Left cardiac atrium (tissue), 4 donors: ENCODE results near the gene BRPF3. TPM values are rescaled to one million over a fixed set of nuclear protein-coding genes. Genes with fewer than 3 reads are reported as not detected.
A peak's percentile ranks its signal among the peaks of the same experiment; 100 is the strongest.

Source experiments
- ATAC-seq, 2 donors: fragments of 200-7000 bp; cut with Tn5 transposase; one replicate each; pipeline ENCODE4 v1.9.1; 2020; ENCODE audit warnings: mild to moderate bottlenecking in 2 of 2, moderate library complexity in 2 of 2
- DNase-seq: peaks from one replicate; pipeline ENCODE4 v3.0.0-alpha.2; 2020
- intact Hi-C, 2 donors: fragments of 100-400 bp; cut with DNase I; formaldehyde crosslinking; loops; one replicate each; pipeline versions ENCODE4 v1.14.1 to v1.15.1; 2022 to 2023
- total RNA-seq, 2 donors: library from RNA; stranded (reverse); fragmentation: NEBNext Ultra II Directional; extraction: Animal tissue kit (Norgen Biotek cat#: 25700); gene quantifications; one replicate each; pipeline ENCODE4 v1.2.1, GENCODE V29; 2021
- donor health status: DM: no; HTN: yes; CAD: no.
- donor health status: DM: no; HTN: yes; CAD: no; lungs with severe emphysema.
- donor health status: DM: yes; HTN: yes; CAD: no.
- donor health status: Dilated cardiomyopathy.

The BRPF3 gene
- total RNA-seq, 2 donors from 2014 or later, result 23.5 to 23.7 TPM

DNA sequence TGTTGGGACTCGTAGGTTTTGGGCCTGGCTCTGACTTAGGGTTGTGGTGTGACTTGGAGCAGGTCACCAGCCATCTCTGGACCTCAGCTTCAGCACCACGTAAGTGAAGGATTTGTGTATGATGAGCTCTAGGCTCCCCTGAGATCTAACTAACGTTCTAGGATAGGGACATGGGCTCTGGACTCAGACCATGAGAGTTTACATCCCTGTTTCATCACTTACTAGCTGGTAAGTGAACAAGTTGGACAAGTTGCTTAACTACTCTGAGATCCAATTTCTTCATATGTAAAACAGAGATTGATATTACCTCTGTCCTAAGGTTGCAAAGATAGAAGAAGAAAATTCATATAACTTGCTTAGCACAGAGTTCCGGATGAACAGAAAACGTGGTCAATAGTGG, 53.0 kb downstream of the BRPF3 start:
- DNase-seq, result no peak
- no peak for ATAC-seq

DNA sequence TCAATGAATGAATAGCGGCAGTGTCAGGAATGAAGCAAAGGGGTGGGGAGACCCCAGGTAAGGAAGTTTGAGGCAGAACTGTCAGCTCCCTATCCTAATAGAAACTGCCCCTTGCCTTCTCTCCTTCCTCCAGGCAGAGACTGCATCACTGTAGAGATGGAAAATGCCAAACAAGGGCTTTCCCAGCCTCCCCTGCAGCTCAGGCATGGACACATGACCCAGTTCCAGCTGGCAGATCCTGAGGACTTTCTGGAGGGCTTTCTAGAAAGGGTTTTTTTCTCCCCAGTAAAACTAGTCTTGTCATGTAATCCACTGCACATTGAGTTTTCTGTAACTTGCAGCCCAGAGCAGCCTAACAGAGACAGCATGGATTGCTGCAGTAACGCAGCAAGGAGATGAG, 55.5 kb downstream of the BRPF3 start:
- DNase-seq (no peak), ATAC-seq (no peak)
- intact Hi-C loops, result no loop called here

More for the DNA sequence above, 53.0 kb downstream of the BRPF3 start:
- intact Hi-C loops, result no loop called here

DNA sequence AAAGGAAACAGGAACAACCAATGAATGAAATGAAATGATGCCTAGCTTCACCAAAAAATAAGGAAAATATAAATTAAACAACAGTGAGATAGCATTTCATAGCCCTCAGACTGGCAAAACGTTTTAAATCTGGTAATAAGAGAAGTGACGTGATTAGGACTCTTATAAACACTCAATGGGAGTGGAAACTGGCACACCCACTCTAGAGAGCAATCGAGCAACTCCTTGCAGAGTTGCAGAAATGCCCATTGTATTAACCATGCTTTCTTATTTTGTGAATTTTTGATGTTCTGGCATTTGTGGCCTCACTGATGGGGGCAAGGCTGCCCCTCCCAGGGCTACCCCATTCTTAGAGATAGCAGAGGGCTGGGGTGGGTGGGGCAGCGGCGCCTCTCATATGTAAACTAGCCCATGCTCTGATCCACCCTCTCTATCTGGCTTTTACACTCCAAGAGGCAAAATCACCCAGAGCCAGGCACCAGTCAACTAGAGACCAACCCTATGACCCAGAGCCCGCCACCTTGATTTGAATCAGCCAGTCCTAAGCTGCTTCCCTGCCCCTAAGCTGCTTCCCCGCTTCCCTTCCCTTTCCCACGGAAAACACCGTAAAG, 67.0 kb downstream of the BRPF3 start:
- intact Hi-C loops, result no loop called here
- no peak for ATAC-seq
- DNase-seq, result no peak

DNA sequence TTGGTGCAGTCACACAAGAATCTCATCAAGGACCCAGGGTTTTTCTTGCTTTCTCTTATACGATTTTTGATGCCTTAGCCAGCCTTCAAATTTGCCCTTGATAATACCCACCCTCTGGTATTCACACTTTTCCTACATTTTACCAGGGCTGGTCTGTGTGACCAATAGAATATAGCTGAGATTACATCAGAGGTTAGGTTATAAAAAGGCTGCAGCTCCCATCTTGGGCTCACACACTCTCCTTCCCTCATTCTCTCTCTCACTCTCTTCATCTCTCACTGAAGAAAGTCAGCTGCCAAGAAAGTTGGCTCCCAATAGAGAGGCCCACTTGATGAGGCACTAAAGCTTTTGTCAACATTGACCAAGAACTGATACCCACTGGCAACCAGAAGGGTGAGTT, 69.2 kb downstream of the BRPF3 start:
- no peak for DNase-seq
- ATAC-seq, result no peak
- intact Hi-C loops, result no loop called here

DNA sequence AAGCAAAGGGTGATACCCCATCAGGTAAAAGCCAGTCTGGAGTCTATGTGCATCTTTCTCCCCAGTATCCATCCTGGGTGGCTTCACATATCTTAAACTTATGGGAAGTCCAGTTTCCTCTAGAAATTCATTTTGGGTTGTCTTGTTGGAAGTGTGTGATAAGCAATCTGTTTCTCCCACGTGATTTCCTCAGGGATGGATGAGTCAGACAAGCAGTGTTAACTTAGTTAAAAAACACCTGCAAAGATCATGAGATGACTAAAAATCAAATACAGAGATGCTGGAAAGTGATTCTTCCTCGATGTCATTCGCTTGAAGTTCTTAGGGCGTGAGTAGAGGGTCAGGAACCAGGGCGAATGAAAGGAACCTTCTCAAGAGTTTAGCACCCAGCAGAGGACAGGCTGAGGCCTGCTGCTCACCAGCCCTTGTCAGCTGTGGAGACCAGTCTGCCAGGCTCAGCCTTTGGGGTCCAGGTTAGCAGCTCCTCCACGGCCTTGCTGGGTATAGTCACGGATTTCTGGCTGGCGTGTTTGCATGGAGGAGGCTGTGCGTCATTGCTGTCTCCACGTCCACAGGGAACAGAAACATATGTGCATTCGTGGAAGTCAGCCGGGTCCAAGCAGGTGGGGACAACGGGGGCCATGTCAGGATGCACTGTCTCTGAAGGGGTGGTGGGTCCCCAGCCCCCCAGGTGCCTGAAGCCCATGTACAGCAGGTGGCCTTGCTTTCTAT, 70.5 kb downstream of the BRPF3 start:
- intact Hi-C loops, result no loop called here
- DNase-seq (no peak), ATAC-seq (no peak)

DNA sequence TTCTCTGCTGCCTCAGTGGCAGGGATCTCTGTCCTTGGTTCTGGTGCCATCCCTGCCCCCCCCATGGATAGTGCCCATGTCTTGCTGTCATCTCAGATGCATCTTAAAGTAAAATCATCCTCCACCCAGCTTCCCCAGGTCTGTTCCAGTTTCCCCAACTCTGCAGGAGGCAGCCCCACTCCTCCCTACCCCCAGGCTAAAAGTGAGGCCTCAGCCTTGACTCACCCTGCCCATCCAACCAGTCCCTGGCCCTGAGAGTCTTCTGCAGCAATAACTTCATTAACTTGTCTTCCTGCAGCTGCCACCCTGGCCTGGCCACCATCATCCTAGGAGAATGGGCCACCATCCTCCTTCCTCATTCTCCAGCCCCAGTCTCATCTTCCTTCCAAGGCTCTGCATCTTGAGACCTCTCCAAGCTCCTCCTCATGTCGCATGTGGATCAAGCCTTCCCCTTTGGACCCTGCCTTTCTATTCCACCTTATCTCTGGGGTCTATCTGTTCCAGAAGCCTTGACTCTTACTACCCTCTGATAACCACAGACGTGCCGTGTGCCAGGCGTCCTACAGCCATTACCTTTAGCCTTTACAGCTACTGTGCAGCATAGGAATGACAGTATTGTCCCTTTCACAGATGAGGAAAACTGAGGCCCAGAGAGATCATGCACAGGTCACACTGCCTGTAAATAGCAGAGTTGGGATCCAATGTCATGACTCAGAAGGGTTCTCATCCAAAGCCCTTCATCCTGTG, 71.4 kb downstream of the BRPF3 start:
- ATAC-seq, result no peak
- intact Hi-C loops, result no loop called here
- no peak for DNase-seq

DNA sequence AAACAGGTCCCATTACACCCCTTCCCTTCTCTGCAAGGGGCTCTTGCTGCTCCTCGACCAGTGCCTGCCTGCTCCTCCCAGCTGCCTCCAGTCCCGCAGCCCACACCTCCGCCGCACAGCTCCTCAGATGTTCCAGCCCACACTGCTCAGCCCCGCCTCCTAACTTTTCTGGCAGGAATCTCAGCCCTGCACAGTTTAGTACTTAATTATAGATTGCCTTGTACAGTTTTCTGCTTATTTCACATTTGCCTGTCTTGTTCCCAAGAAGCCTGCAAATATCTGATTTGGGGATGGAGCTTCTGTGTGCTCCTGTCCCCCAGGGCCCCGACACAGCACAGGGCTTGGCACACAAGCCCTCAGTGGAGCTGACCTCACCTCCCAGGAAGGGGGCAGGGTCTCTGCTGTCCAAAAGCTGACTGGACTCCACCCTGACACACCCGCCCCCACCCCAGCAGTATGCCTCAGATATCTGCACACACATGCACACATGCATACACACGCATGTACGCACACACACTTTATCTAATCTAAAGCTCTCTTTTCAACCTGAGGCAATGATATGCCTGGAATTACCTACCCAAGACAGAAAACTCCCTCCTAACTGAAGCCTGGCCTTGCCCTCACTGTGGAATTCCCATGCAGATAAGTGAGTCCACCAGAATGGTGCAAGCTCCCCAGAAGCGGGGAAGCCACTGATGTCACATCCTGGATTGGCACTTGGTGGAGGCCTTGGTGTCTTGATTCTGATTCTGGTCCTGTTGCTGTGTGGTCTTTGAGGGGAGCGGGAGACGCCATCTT, 72.1 kb downstream of the BRPF3 start:
- intact Hi-C loops, result no loop called here
- no peak for DNase-seq
- peak; percentile 74 to 90 for ATAC-seq

DNA sequence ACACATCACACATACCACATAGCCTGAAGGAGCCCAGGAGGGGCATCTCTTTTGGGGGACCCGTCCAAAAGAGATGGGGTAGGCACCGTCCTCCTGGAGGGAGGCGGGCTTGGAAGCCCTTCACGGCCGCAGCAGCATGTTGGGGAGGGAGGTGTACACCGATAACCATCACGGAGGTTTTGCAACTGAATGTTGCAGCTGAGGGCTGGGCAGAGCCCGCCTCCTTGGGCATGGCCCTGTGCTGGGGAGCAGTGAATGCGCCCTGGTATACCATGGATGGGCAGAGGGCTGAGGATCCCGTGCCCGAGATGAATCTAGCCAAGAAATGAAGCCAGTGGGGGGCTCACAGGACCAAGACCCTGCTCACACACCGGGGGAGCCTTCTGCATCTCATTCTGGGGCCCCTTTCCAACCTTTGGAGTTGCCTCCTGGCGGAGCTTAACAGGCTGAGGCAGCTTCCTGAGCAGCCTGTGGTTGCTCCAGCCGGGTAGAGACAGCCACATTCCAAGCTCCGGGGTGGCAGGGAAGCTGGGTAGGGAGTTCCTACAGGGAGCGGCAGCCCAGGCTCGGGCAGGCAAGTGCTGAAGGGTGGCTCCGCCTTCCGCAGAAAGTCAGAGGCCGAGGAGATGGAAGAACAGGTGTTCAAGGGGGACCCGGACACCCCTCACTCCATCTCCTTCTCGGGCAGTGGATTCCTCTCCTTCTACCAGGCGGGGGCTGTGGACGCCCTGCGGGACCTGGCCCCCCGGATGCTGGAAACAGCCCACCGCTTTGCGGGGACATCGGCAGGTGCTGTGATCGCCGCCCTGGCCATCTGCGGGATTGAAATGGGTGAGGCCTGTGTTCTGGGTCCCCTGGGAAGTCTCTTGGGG, 73.5 kb downstream of the BRPF3 start, which contains the start of gene PNPLA1:
PNPLA1 (plus strand) TSS at position 227 of the 872 bp plus-strand sequence; CDS start at position 627, 400 bp downstream.
- DNase-seq (no peak), ATAC-seq (peak in 1 of 2 donors; percentile 50)
- intact Hi-C loops, result no loop called here

DNA sequence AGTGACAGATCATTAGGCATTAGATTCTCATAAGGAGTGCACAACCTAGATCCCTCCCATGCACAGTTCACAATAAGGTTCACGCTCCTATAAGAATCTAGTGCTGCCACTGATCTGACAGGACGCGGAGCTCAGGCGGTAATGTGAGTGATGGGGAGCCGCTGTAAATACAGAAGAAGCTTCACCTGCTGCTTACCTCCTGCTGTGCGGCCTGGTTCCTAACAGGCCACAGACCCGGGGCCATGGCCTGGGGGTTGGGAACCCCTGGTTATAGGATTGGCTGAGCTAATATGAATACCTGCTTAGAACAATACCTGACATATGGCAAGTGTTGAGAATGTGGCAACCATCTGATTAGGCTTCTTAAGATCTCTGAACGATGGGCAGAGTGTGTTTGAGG, 75.7 kb downstream of the BRPF3 start:
- no peak for DNase-seq
- intact Hi-C loops, result no loop called here
- ATAC-seq, result no peak

DNA sequence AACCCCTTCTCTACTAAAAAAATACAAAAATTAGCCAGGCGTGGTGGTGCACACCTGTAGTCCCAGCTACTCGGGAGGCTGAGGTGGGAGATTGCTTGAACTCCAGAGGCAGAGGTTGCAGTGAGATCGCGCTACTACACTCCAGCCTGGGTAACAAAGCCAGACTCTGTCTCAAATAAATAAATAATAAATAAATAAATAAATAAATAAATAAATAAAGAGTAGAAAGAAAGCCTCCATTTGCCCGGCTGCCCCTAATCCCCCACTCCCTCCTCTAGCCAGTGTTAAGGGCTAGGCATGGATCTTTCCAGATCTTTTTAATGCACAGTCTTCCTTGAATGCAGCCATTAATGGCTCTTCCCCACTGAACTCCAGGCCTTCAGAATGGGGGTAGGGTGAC, 76.5 kb downstream of the BRPF3 start:
- ATAC-seq (no peak), DNase-seq (no peak)
- intact Hi-C loops, result no loop called here

DNA sequence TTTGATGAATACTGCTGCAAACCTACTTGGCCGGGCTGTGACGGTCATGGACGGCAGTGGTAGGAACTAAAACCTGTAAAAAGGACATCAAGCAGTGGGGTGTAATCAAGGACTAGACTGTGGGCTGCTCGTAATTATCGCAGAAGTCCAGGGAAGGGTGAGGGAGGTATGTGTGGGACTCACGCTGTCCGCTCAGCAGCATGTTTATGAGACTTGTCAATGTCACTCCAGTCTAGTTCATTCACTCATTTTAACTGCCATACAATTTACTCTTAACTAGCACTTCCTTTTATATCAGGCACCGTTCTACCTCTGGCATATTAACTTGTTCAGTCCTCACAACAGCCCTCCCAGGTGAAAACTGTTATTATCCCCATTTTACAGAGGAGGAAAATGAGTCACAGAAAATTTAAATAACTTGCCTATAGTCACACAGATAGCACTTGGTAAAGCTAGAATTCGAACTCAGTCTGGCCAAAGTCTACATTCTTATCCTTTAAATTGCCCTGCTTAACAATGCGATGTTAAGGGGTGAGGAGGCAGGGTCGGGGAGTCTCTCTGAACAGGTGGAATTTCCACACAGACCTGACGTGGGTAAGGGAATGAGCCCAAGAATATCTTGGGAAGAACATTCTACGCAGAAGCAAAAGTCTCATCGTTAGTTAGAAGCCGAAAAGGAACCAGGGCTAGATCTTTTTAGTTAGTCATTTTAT, 77.4 kb downstream of the BRPF3 start:
- DNase-seq (no peak), ATAC-seq (no peak)
- intact Hi-C loops, result no loop called here

DNA sequence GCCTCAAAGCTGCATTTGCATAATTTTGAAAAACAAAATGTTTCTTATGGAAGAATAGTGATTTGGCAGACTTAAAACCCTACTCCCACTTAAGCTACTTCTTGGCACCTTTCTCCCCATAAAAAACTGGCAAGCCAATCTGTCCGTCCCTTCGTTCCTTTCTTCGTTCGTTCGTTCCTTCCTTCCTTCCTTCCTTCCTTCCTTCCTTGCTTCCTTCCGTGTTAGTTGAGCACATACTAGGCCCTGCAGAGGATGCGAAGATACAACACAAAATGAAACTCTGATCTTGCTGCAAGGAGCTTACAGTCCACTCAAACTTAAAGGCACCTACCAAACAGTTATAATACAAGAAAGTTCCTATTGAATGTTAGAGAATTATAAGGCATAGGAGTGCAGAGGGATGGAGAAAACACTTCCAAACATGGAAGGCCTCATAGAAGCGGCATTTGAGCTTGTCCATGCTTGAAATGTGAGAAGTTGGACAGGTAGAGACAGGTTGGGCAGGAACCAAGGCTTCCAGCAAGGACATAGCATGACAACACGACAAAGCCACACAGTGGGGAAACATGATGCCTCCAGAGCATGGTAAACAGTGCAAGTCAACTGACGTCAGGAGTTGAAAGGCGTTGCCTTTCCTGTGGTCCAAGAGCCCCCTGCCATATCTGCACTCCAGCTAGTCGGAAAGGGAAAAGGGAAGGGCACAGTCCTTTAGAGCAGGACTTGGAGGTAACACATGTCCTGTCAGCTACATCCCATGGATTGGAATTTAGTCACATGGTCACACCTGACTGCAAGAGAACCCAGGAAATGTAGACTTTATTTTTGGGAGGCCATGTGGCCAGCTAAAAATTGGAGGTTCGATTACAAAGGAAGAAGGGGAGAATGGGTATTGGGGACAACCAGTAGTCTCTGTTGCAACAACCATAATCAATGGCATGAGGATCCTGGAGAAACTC, 80.3 kb downstream of the BRPF3 start:
- intact Hi-C loops, result no loop called here
- ATAC-seq (no peak), DNase-seq (no peak)

DNA sequence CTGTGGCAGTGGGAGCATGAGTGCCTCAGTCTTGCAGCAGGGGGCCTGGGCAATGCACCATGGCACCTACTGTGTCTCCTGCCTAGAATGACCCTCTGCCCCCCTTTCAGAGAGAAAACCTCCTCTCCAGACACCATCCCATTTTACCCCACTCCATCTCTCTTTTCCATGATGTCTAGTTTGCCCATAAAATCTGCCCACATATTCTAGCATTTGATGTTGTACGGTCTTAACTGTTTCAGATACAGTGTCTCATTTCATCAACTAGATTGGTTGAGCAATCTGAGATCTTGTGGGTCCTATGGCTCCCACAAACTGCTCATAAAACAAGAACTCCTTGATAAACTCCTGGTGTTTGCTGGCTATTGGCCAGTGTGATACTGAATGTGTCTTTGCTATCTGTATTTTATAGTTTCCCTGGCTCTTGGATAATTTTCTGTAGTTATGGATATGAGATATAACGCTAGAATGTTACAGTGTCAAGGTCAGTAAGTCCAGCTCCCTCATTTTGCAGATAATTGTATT, 81.5 kb downstream of the BRPF3 start:
- no peak for ATAC-seq
- DNase-seq, result no peak

DNA sequence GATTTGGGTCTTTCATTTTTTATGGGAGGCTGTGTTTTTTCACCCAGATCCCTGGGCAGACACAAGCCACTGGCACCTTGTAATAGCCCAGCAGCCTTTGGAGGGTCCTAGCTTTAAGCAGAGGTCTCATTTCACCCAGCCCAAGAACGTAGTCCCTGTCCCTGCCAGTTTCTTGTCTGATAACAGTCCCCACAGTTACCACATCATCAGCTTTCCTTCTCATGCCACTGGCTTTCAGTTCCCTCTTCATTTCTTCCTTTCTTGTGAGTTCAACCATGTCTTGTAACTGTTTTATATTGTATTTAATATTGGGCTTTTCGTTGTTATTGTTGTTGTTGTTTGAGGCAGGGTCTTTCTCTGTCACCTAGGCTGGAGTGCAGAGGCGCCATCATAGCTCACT, 83.9 kb downstream of the BRPF3 start:
- intact Hi-C loops, result no loop called here
- DNase-seq (no peak), ATAC-seq (no peak)

More for the DNA sequence above, 81.5 kb downstream of the BRPF3 start:
- intact Hi-C loops, result no loop called here

DNA sequence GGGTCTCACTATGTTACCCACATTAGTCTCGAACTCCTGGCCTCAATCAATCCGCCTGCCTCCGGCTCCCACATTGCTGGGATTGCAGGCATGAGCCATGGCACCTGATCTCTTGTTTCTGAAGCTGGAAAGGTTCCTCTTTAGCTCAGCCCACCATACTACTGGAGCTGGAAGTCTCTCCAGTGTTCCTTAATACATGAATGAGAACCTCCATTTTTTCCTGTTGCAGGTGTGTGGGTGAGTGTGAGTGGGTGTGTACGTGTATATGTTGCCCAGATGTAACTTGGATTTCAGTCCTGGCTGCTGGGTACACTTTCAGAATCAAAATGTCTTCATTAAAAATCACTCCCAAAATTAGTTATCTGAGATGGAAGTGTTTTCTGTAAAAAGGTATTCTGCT, 84.4 kb downstream of the BRPF3 start:
- intact Hi-C loops, result no loop called here
- DNase-seq, result no peak

More for the DNA sequence above, 84.4 kb downstream of the BRPF3 start:
- no peak for ATAC-seq
